Mesendoderm (in vitro differentiated cells): ENCODE data around the gene CALCR.

Experiments
- DNase-seq: peaks from one replicate; pipeline ENCODE4 v3.0.0; 2013
- H2AK5ac ChIP-seq: 2 replicates; pipeline ENCODE4 v1.6.1; 2013; ENCODE audit warnings: low read length, inconsistent platforms
- H2BK120ac ChIP-seq: 2 replicates; pipeline ENCODE4 v1.6.1; 2013; ENCODE audit warnings: low read depth, mild to moderate bottlenecking, low read length, moderate library complexity, mixed read lengths
- H2BK15ac ChIP-seq: replicated peaks from 2 replicates; pipeline ENCODE4 v1.6.1; 2013; ENCODE audit warnings: low read depth, mild to moderate bottlenecking, moderate library complexity
- H2BK5ac ChIP-seq: 2 replicates; pipeline ENCODE4 v1.6.1; 2013; ENCODE audit warnings: low read length, inconsistent platforms
- H3K18ac ChIP-seq: 2 replicates; pipeline ENCODE4 v1.6.1; 2013; ENCODE audit warnings: mild to moderate bottlenecking, low read length, mixed read lengths
- H3K23ac ChIP-seq: one replicate; pipeline ENCODE4 v1.6.1; 2013; ENCODE audit warnings: low read length
- H3K27ac ChIP-seq: 2 replicates; pipeline ENCODE4 v1.5.1; 2013; ENCODE audit warnings: low read depth, mild to moderate bottlenecking, inconsistent platforms, low read length, moderate library complexity
- H3K27me3 ChIP-seq: 2 replicates; pipeline ENCODE4 v1.6.1; 2013; ENCODE audit warnings: low read length, control low read depth, mild to moderate bottlenecking, inconsistent platforms; ENCODE audit not compliant: insufficient read depth, poor library complexity
- H3K36me3 ChIP-seq: 2 replicates; pipeline ENCODE4 v1.6.1; 2013; ENCODE audit warnings: low read length, inconsistent platforms; ENCODE audit not compliant: control insufficient read depth, insufficient read depth
- H3K4ac ChIP-seq: one replicate; pipeline ENCODE4 v1.6.1; 2013; ENCODE audit warnings: low read depth, mild to moderate bottlenecking, low read length, moderate library complexity
- H3K4me1 ChIP-seq: 2 replicates; pipeline ENCODE4 v1.6.1; 2013; ENCODE audit warnings: low read depth, low read length, inconsistent platforms; ENCODE audit not compliant: control insufficient read depth
- H3K4me2 ChIP-seq: 2 replicates; pipeline ENCODE4 v1.6.1; 2013; ENCODE audit warnings: low read length
- H3K4me3 ChIP-seq: 2 replicates; pipeline ENCODE4 v1.5.1; 2013; ENCODE audit warnings: mild to moderate bottlenecking, low read length
- H3K56ac ChIP-seq: one replicate; pipeline ENCODE4 v1.6.1; 2013; ENCODE audit warnings: low read length
- H3K79me1 ChIP-seq: 2 replicates; pipeline ENCODE4 v1.6.1; 2013; ENCODE audit warnings: low read length, inconsistent platforms
- H3K79me2 ChIP-seq: 2 replicates; pipeline ENCODE4 v1.6.1; 2013; ENCODE audit warnings: mild to moderate bottlenecking, low read length; ENCODE audit not compliant: control insufficient read depth, insufficient read depth
- H3K9ac ChIP-seq: 2 replicates; pipeline ENCODE4 v1.6.1; 2013; ENCODE audit warnings: low read length, inconsistent platforms
- H4K5ac ChIP-seq: one replicate; pipeline ENCODE4 v1.6.1; 2013; ENCODE audit warnings: low read length
- H4K8ac ChIP-seq: one replicate; pipeline ENCODE4 v1.6.1; 2013; ENCODE audit warnings: low read depth, mild to moderate bottlenecking, control low read depth, low read length, moderate library complexity
- WGBS: extraction: QIAGEN DNeasy Blood & Tissue Kit; methylation state at CpG from one replicate; pipeline ENCODE4 v1.1.7; 2013; ENCODE audit warnings: low lambda C conversion rate, missing lambda C conversion rate; ENCODE audit not compliant: insufficient coverage; ENCODE audit errors: extremely low coverage; 5-methylcytosine and 5-hydroxymethylcytosine counted together

Gene CALCR

GRCh38 chr7:93538061-93538460, 36.5 kb downstream of the CALCR start:
- no peaks in the 10 kb centered on the region for H3K79me2 ChIP-seq
- no peak for DNase-seq
- no peak overlapping the region for H2BK120ac ChIP-seq
- H3K36me3 ChIP-seq: no peaks in the 10 kb centered on the region
- WGBS: no CpG with 5 or more reads among the region's 1 CpG
- no peak overlapping the region for H3K27ac ChIP-seq
- H4K8ac ChIP-seq: no peak overlapping the region
- H3K18ac ChIP-seq: no peak overlapping the region
- H3K23ac ChIP-seq: no peak overlapping the region
- H4K5ac ChIP-seq: no peak overlapping the region
- no peak overlapping the region for H3K4me2 ChIP-seq
- H2AK5ac ChIP-seq: no peak overlapping the region
- H3K4ac ChIP-seq: no peak overlapping the region
- H3K27me3 ChIP-seq: no peaks in the 10 kb centered on the region
- H3K56ac ChIP-seq: no peak overlapping the region
- no peak overlapping the region for H2BK5ac ChIP-seq
- no peak overlapping the region for H3K4me3 ChIP-seq
- H3K4me1 ChIP-seq: no peaks in the 10 kb centered on the region
- H3K79me1 ChIP-seq: no peaks in the 10 kb centered on the region
- H2BK15ac ChIP-seq: no peak overlapping the region
- H3K9ac ChIP-seq: no peak overlapping the region

GRCh38 chr7:93535616-93536015, 38.9 kb downstream of the CALCR start:
- no peak overlapping the region for H2BK15ac ChIP-seq
- no peak overlapping the region for H4K8ac ChIP-seq
- no peaks in the 10 kb centered on the region for H3K27me3 ChIP-seq
- H3K4me3 ChIP-seq: no peak overlapping the region
- H3K4me2 ChIP-seq: no peak overlapping the region
- H3K56ac ChIP-seq: no peak overlapping the region
- no peaks in the 10 kb centered on the region for H3K4me1 ChIP-seq
- no peaks in the 10 kb centered on the region for H3K79me2 ChIP-seq
- no peaks in the 10 kb centered on the region for H3K79me1 ChIP-seq
- no peak for DNase-seq
- no peak overlapping the region for H3K4ac ChIP-seq
- H3K9ac ChIP-seq: no peak overlapping the region
- no peaks in the 10 kb centered on the region for H3K36me3 ChIP-seq
- no peak overlapping the region for H3K23ac ChIP-seq
- H3K27ac ChIP-seq: no peak overlapping the region
- no peak overlapping the region for H2BK5ac ChIP-seq
- H4K5ac ChIP-seq: no peak overlapping the region
- H3K18ac ChIP-seq: no peak overlapping the region
- no peak overlapping the region for H2AK5ac ChIP-seq
- H2BK120ac ChIP-seq: no peak overlapping the region

- Histone ChIP-seq H3K18ac (no peak overlapping the region), H3K79me1 (no peaks in the 10 kb centered on the region), H3K27me3 (no peaks in the 10 kb centered on the region), H2AK5ac (no peak overlapping the region), H3K4ac (no peak overlapping the region), H3K4me2 (no peak overlapping the region), H3K36me3 (no peaks in the 10 kb centered on the region), H3K9ac (no peak overlapping the region), H3K4me3 (no peak overlapping the region), H3K23ac (no peak overlapping the region), H2BK15ac (no peak overlapping the region), H2BK120ac (no peak overlapping the region), H4K5ac (no peak overlapping the region), H3K79me2 (no peaks in the 10 kb centered on the region), H4K8ac (no peak overlapping the region), H3K4me1 (no peaks in the 10 kb centered on the region), H2BK5ac (no peak overlapping the region), H3K27ac (no peak overlapping the region), H3K56ac (no peak overlapping the region)
- no peak for DNase-seq
Measured at GRCh38 chr7:93530701-93531100, 43.8 kb downstream of the CALCR start.

DNA sequence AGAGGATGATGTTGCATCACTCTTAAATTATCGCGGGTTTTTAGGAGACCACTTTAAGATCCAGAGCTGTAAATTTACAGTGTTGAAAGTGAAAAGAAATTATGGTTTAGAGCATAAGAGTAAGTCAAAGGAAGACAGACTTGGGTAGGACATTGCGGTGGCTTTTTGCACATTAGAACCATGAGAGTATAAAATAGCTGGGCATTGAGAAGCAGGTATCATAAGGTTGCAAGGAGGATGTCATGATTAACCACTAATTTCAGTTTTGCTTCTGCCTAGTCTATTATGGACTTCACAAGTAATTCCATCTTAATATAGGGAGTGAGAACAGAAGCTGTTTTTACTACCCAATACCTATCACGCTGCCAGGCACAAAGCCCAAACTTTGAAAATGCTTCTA, 57.7 kb downstream of the CALCR start:
- Histone ChIP-seq H3K9ac (no peak overlapping the region), H2BK5ac (no peak overlapping the region), H3K4me2 (no peak overlapping the region), H4K5ac (no peak overlapping the region), H3K56ac (no peak overlapping the region), H2BK120ac (no peak overlapping the region), H2AK5ac (no peak overlapping the region), H3K79me2 (no peaks in the 10 kb centered on the region), H3K27me3 (no peaks in the 10 kb centered on the region), H3K27ac (no peak overlapping the region), H3K18ac (no peak overlapping the region), H4K8ac (no peak overlapping the region), H3K23ac (no peak overlapping the region), H3K79me1 (no peaks in the 10 kb centered on the region), H3K4me3 (no peak overlapping the region), H2BK15ac (no peak overlapping the region), H3K36me3 (no peaks in the 10 kb centered on the region), H3K4ac (no peak overlapping the region), H3K4me1 (no peaks in the 10 kb centered on the region)
- DNase-seq: no peak
- WGBS: no CpG with 5 or more reads among the region's 4 CpGs

GRCh38 chr7:93515144-93515543, 59.4 kb downstream of the CALCR start:
- Histone ChIP-seq H2AK5ac (no peak overlapping the region), H2BK5ac (no peak overlapping the region), H3K79me2 (no peaks in the 10 kb centered on the region), H3K56ac (no peak overlapping the region), H3K27me3 (no peaks in the 10 kb centered on the region), H3K9ac (no peak overlapping the region), H3K36me3 (no peaks in the 10 kb centered on the region), H3K4ac (no peak overlapping the region), H2BK120ac (no peak overlapping the region), H3K4me1 (no peaks in the 10 kb centered on the region), H3K4me2 (no peak overlapping the region), H3K79me1 (no peaks in the 10 kb centered on the region), H3K18ac (no peak overlapping the region), H4K8ac (no peak overlapping the region), H4K5ac (no peak overlapping the region), H3K4me3 (no peak overlapping the region), H3K23ac (no peak overlapping the region), H2BK15ac (no peak overlapping the region), H3K27ac (no peak overlapping the region)
- no CpG with 5 or more reads among the region's 1 CpG for WGBS
- DNase-seq: no peak

- H3K4ac ChIP-seq: no peak overlapping the region
- no peaks in the 10 kb centered on the region for H3K36me3 ChIP-seq
- H3K4me3 ChIP-seq: no peak overlapping the region
- no peak overlapping the region for H2BK120ac ChIP-seq
- no peaks in the 10 kb centered on the region for H3K4me1 ChIP-seq
- no peak overlapping the region for H3K18ac ChIP-seq
- H3K79me2 ChIP-seq: no peaks in the 10 kb centered on the region
- no peak overlapping the region for H4K5ac ChIP-seq
- no peak overlapping the region for H2BK15ac ChIP-seq
- no peaks in the 10 kb centered on the region for H3K79me1 ChIP-seq
- no peak overlapping the region for H4K8ac ChIP-seq
- H3K23ac ChIP-seq: no peak overlapping the region
- H2AK5ac ChIP-seq: no peak overlapping the region
- no peak overlapping the region for H3K27ac ChIP-seq
- no peaks in the 10 kb centered on the region for H3K27me3 ChIP-seq
- H3K56ac ChIP-seq: no peak overlapping the region
- H3K4me2 ChIP-seq: no peak overlapping the region
- DNase-seq: no peak
- no peak overlapping the region for H3K9ac ChIP-seq
- H2BK5ac ChIP-seq: no peak overlapping the region
Measured at GRCh38 chr7:93509303-93509702, 65.2 kb downstream of the CALCR start.
